Measurements from ENCODE around the gene MYCBPAP.

DNA sequence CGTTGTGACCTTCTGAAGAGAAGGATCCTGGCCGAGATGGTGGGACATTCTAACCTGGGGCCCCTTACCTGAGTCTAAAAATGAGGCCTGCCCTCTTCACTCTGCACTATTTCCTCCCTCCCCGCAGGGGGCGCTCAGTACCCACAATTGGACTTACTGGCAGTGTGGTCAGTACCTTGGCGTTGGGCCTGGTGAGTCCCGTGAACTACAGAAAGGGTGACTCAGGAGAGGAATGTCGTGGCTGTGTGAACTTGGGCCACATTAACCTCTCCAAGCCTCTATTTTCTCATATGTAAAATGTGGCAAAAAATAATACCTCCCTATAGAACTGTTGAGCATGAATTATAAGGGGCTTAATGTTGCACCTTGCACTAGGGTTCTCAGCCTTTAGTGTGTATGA lies 25.7 kb upstream of the MYCBPAP start:
- TF ChIP-seq, protein P1, sequence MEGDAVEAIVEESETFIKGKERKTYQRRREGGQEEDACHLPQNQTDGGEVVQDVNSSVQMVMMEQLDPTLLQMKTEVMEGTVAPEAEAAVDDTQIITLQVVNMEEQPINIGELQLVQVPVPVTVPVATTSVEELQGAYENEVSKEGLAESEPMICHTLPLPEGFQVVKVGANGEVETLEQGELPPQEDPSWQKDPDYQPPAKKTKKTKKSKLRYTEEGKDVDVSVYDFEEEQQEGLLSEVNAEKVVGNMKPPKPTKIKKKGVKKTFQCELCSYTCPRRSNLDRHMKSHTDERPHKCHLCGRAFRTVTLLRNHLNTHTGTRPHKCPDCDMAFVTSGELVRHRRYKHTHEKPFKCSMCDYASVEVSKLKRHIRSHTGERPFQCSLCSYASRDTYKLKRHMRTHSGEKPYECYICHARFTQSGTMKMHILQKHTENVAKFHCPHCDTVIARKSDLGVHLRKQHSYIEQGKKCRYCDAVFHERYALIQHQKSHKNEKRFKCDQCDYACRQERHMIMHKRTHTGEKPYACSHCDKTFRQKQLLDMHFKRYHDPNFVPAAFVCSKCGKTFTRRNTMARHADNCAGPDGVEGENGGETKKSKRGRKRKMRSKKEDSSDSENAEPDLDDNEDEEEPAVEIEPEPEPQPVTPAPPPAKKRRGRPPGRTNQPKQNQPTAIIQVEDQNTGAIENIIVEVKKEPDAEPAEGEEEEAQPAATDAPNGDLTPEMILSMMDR (IDR thresholded peaks at IDR 0.05) = peak; percentile 96
- TF ChIP-seq, protein P2, sequence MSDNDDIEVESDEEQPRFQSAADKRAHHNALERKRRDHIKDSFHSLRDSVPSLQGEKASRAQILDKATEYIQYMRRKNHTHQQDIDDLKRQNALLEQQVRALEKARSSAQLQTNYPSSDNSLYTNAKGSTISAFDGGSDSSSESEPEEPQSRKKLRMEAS (IDR thresholded peaks at IDR 0.05) = peak; percentile 78
- TF ChIP-seq, protein P3, sequence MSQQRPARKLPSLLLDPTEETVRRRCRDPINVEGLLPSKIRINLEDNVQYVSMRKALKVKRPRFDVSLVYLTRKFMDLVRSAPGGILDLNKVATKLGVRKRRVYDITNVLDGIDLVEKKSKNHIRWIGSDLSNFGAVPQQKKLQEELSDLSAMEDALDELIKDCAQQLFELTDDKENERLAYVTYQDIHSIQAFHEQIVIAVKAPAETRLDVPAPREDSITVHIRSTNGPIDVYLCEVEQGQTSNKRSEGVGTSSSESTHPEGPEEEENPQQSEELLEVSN (IDR thresholded peaks at IDR 0.05; ENCODE audit: borderline replicate concordance, low read depth) = no peak
- TF ChIP-seq EP300 (IDR thresholded peaks at IDR 0.05) (no peak), HDAC2 (IDR thresholded peaks at IDR 0.05) (no peak), RFX5 (IDR thresholded peaks at IDR 0.05) (no peak), KDM1A (IDR thresholded peaks at IDR 0.05; ENCODE audit: low read depth) (no peak), MYC (IDR thresholded peaks at IDR 0.05; ENCODE audit: borderline replicate concordance, low read length) (peak; percentile 42; the same call in 1 of the 2 replicates), ZC3H11A (IDR thresholded peaks at IDR 0.05) (no peak), RARB (CRISPR knock-in tag; IDR thresholded peaks at IDR 0.05) (no peak), MAFK (IDR thresholded peaks at IDR 0.05; ENCODE audit: partially characterized antibody) (no peak)
- TF ChIP-seq, protein P4, sequence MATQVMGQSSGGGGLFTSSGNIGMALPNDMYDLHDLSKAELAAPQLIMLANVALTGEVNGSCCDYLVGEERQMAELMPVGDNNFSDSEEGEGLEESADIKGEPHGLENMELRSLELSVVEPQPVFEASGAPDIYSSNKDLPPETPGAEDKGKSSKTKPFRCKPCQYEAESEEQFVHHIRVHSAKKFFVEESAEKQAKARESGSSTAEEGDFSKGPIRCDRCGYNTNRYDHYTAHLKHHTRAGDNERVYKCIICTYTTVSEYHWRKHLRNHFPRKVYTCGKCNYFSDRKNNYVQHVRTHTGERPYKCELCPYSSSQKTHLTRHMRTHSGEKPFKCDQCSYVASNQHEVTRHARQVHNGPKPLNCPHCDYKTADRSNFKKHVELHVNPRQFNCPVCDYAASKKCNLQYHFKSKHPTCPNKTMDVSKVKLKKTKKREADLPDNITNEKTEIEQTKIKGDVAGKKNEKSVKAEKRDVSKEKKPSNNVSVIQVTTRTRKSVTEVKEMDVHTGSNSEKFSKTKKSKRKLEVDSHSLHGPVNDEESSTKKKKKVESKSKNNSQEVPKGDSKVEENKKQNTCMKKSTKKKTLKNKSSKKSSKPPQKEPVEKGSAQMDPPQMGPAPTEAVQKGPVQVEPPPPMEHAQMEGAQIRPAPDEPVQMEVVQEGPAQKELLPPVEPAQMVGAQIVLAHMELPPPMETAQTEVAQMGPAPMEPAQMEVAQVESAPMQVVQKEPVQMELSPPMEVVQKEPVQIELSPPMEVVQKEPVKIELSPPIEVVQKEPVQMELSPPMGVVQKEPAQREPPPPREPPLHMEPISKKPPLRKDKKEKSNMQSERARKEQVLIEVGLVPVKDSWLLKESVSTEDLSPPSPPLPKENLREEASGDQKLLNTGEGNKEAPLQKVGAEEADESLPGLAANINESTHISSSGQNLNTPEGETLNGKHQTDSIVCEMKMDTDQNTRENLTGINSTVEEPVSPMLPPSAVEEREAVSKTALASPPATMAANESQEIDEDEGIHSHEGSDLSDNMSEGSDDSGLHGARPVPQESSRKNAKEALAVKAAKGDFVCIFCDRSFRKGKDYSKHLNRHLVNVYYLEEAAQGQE (IDR thresholded peaks at IDR 0.05) = no peak
- TF ChIP-seq, protein P5, sequence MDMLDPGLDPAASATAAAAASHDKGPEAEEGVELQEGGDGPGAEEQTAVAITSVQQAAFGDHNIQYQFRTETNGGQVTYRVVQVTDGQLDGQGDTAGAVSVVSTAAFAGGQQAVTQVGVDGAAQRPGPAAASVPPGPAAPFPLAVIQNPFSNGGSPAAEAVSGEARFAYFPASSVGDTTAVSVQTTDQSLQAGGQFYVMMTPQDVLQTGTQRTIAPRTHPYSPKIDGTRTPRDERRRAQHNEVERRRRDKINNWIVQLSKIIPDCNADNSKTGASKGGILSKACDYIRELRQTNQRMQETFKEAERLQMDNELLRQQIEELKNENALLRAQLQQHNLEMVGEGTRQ (IDR thresholded peaks at IDR 0.05) = no peak

All from A549 (cell line).